Measurements from ENCODE around the gene GRID1. TPM values are rescaled to one million over a fixed set of nuclear protein-coding genes. Genes with fewer than 3 reads are reported as not detected.

The GRID1 gene
- total and polyA plus RNA-seq, 10 of the 15 experiments (the other 5 are each of a cell fraction or from before 2014, with no cell fraction given): 0.04 to 0.62 (median 0.08) TPM; not detected in 5

DNA sequence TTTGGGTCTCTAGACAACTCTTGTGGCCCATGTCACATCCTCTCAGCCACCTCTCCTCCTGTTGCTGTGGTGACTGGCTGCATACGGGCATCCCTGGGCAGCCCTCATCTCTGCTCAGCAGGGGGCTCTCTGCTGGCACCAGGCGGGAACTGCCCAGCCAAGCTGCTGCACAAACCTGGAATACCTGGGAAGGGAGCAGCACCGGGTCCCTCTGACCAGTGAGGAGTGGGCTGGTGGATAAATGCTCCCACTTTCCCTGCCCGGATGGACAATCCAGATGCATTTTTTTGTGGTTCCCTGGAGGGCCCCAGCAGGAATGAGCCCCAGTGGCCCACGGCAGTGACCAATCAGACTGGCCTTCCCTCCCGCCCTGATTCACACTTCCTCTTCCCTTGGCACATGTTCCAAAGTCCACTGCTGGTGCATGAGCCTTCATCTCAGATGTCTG is 21.9 kb downstream of the GRID1 start:
- H3K9ac ChIP-seq (ENCODE audit: control insufficient read depth, insufficient read depth, low read length): no peak overlapping the region
- TF ChIP-seq, protein P1, sequence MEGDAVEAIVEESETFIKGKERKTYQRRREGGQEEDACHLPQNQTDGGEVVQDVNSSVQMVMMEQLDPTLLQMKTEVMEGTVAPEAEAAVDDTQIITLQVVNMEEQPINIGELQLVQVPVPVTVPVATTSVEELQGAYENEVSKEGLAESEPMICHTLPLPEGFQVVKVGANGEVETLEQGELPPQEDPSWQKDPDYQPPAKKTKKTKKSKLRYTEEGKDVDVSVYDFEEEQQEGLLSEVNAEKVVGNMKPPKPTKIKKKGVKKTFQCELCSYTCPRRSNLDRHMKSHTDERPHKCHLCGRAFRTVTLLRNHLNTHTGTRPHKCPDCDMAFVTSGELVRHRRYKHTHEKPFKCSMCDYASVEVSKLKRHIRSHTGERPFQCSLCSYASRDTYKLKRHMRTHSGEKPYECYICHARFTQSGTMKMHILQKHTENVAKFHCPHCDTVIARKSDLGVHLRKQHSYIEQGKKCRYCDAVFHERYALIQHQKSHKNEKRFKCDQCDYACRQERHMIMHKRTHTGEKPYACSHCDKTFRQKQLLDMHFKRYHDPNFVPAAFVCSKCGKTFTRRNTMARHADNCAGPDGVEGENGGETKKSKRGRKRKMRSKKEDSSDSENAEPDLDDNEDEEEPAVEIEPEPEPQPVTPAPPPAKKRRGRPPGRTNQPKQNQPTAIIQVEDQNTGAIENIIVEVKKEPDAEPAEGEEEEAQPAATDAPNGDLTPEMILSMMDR (IDR thresholded peaks at IDR 0.05 in 2 of 3, conservative IDR thresholded peaks at IDR 0.05 in 1 of 3; ENCODE audit: control insufficient read depth in 2 of 3, extremely low read depth in 1 of 3, insufficient read depth in 1 of 3, low read depth in 3 of 3, low read length in 3 of 3): 0 out of 6 replicates have a peak, but pooled peaks of 1 of the 3 experiments have one; percentile 2
- TF ChIP-seq FOXM1 (IDR thresholded peaks at IDR 0.05; ENCODE audit: low read depth, low read length): no peak
- H3K27ac ChIP-seq (ENCODE audit: control insufficient read depth, insufficient read depth): no peak overlapping the region
- no peaks in the 10 kb centered on the region for H3K4me1 ChIP-seq (ENCODE audit: control insufficient read depth, insufficient read depth, low read length)
- no TSS peak for BruUV-seq (replicated peaks)
- DNase-seq (ENCODE audit: low read depth, low spot score) (no peak), ATAC-seq (peak; percentile 33), FAIRE-seq (no peak)
- H2AFZ ChIP-seq (ENCODE audit: control insufficient read depth, low read depth, low read length): no peak overlapping the region
- no peaks in the 10 kb centered on the region for H3K79me2 ChIP-seq (ENCODE audit: control insufficient read depth, insufficient read depth, low read length)
- CTCF ChIA-PET: interaction anchor here (0.6 to 1.4 kb wide), 4 partner anchors 18 to 244 kb away, joined by 3 to 8 read pairs (median 3); no protein-coding TSS in a partner anchor
- no peaks in the 10 kb centered on the region for H4K20me1 ChIP-seq (ENCODE audit: control insufficient read depth, insufficient read depth)
- H3K36me3 ChIP-seq (ENCODE audit: control insufficient read depth in 2 of 2, insufficient read depth in 2 of 2, low read length in 1 of 2): no peaks in the 10 kb centered on the region
- no peaks in the 10 kb centered on the region for H3K9me3 ChIP-seq (replicated peaks; ENCODE audit: control insufficient read depth, insufficient read depth, low read length)
- POLR2A ChIA-PET: no interaction called here
- SMC1A ChIA-PET (ENCODE audit: uncharacterized antibody, unreplicated experiment): no interaction called here
- no peaks in the 10 kb centered on the region for H3K27me3 ChIP-seq (replicated peaks in 1 of 2; ENCODE audit: control insufficient read depth in 2 of 2, insufficient read depth in 2 of 2, low read length in 1 of 2)
- in situ Hi-C loops (cut with MboI) (no loop called here), intact Hi-C loops (cut with micrococcal nuclease; ENCODE audit: unreplicated experiment) (no loop called here)
- 18% methylated on average over 5 of the region's 6 CpGs for WGBS (ENCODE audit: insufficient coverage, insufficient replicate concordance, low lambda C conversion rate, missing lambda C conversion rate)
- RAD21 ChIA-PET (ENCODE audit: unreplicated experiment): no interaction called here
- no peak overlapping the region for H3K4me2 ChIP-seq (ENCODE audit: control insufficient read depth, insufficient read depth)
- no peak overlapping the region for H3K4me3 ChIP-seq

DNA sequence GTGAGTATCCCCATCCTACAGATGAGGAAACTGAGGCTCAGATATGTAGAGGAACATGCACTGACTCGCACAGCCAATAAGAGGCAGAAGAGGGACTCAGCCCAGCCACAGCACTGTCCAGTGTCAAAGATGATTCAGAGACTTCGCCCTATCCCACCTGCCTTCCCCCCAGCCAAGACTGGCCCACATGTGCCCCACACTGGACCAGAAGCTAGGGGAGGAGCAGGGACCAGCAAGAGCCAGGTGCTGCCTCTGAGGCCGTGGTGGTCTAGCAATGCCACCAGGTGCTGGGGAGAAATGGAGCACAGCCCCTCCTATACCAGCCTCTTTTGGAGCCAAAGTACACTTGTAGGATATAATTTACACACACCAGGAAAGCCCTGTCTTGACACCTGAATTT is 22.3 kb downstream of the GRID1 start:
- intact Hi-C loops (cut with micrococcal nuclease; ENCODE audit: unreplicated experiment): no loop called here
- TF ChIP-seq EP300 (IDR thresholded peaks at IDR 0.05; ENCODE audit: borderline replicate concordance in 1 of 2, control insufficient read depth in 1 of 2, low read depth in 2 of 2, low read length in 2 of 2) (no peak), NR2F1 (conservative IDR thresholded peaks at IDR 0.05) (no peak), ZSCAN29 (IDR thresholded peaks at IDR 0.05) (no peak), MTA3 (IDR thresholded peaks at IDR 0.05; ENCODE audit: borderline replicate concordance, low read length) (no peak), SIN3A (IDR thresholded peaks at IDR 0.05; ENCODE audit: low read depth, low read length) (no peak), HDAC2 (IDR thresholded peaks at IDR 0.05) (no peak), FOXK2 (IDR thresholded peaks at IDR 0.05) (no peak), PAX8 (IDR thresholded peaks at IDR 0.05) (no peak), ESRRA (IDR thresholded peaks at IDR 0.05; ENCODE audit: low read length) (no peak), ZNF24 (IDR thresholded peaks at IDR 0.05) (no peak), CEBPB (IDR thresholded peaks at IDR 0.05; ENCODE audit: borderline replicate concordance in 1 of 2, low read depth in 2 of 2, low read length in 2 of 2) (no peak)
- TF ChIP-seq, protein P2, sequence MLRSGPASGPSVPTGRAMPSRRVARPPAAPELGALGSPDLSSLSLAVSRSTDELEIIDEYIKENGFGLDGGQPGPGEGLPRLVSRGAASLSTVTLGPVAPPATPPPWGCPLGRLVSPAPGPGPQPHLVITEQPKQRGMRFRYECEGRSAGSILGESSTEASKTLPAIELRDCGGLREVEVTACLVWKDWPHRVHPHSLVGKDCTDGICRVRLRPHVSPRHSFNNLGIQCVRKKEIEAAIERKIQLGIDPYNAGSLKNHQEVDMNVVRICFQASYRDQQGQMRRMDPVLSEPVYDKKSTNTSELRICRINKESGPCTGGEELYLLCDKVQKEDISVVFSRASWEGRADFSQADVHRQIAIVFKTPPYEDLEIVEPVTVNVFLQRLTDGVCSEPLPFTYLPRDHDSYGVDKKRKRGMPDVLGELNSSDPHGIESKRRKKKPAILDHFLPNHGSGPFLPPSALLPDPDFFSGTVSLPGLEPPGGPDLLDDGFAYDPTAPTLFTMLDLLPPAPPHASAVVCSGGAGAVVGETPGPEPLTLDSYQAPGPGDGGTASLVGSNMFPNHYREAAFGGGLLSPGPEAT (IDR thresholded peaks at IDR 0.05; ENCODE audit: low read depth): no peak

More for the DNA sequence above, 22.3 kb downstream of the GRID1 start:
- H3K27me3 ChIP-seq (replicated peaks in 1 of 2; ENCODE audit: control insufficient read depth in 2 of 2, insufficient read depth in 2 of 2, low read length in 1 of 2): no peaks in the 10 kb centered on the region
- no TSS peak for BruUV-seq (replicated peaks)
- CTCF ChIA-PET: interaction anchor here (0.6 kb wide), 1 partner anchor 43 kb away, joined by 3 read pairs; no protein-coding TSS in a partner anchor
- no peaks in the 10 kb centered on the region for H4K20me1 ChIP-seq (ENCODE audit: control insufficient read depth, insufficient read depth)
- DNase-seq (ENCODE audit: low read depth, low spot score) (no peak), FAIRE-seq (no peak), ATAC-seq (no peak)
- RAD21 ChIA-PET (ENCODE audit: unreplicated experiment): no interaction called here
- POLR2A ChIA-PET: no interaction called here
- in situ Hi-C loops (cut with MboI): no loop called here
- no peak overlapping the region for H2AFZ ChIP-seq (ENCODE audit: control insufficient read depth, low read depth, low read length)
- no peak overlapping the region for H3K27ac ChIP-seq (ENCODE audit: control insufficient read depth, insufficient read depth)
- no peak overlapping the region for H3K4me2 ChIP-seq (ENCODE audit: control insufficient read depth, insufficient read depth)
- no peaks in the 10 kb centered on the region for H3K9me3 ChIP-seq (replicated peaks; ENCODE audit: control insufficient read depth, insufficient read depth, low read length)
- H3K36me3 ChIP-seq (ENCODE audit: control insufficient read depth in 2 of 2, insufficient read depth in 2 of 2, low read length in 1 of 2): no peaks in the 10 kb centered on the region
- SMC1A ChIA-PET (ENCODE audit: uncharacterized antibody, unreplicated experiment): no interaction called here
- WGBS (ENCODE audit: insufficient coverage, insufficient replicate concordance, low lambda C conversion rate, missing lambda C conversion rate): 10% methylated on average over 3 of the region's 3 CpGs
- no peak overlapping the region for H3K9ac ChIP-seq (ENCODE audit: control insufficient read depth, insufficient read depth, low read length)
- H3K79me2 ChIP-seq (ENCODE audit: control insufficient read depth, insufficient read depth, low read length): no peaks in the 10 kb centered on the region
- H3K4me1 ChIP-seq (ENCODE audit: control insufficient read depth, insufficient read depth, low read length): no peaks in the 10 kb centered on the region
- H3K4me3 ChIP-seq: no peak overlapping the region
